K562 (cell line): ENCODE results near the gene HMGN3. TPM values are rescaled to one million over a fixed set of nuclear protein-coding genes. Genes with fewer than 3 reads are reported as not detected.
"Not testable (repeated sequence)": the region's sequence is repeated elsewhere in the genome, so short reads cannot be mapped to it uniquely, and the experiment has no call there.

Experiments used
- ATAC-seq: fragments of 200-7000 bp; cut with Tn5 transposase; 3 replicates; pipeline ENCODE4 v1.9.1; 2020; ENCODE audit warnings: moderate library complexity
- BruUV-seq: library from RNA; stranded (reverse); fragments of 400-500 nt; replicated peaks from 2 replicates; lab custom pipeline; 2021; lab: Mats Ljungman, UMichigan
- CTCF ChIA-PET: fragments of 300-600 bp; formaldehyde crosslinking; extraction: SDS; loops from one replicate; lab custom pipeline; 2021; ENCODE audit warnings: low intra/inter-chr PET ratio; lab: Yijun Ruan, JAX
- POLR2A ChIA-PET: fragments of 300-600, 350-650 bp; sonication (Branson Sonifier 250); formaldehyde crosslinking; extraction: SDS; loops from one replicate; lab custom pipeline; 2021; ENCODE audit warnings: antibody characterized with exemption, inconsistent platforms; lab: Yijun Ruan, JAX
- DNase-seq, 4 experiments: peaks; one replicate each; pipeline versions ENCODE4 v3.0.0 to v3.0.0-alpha.2; 2011 to 2018; ENCODE audit warnings: low spot score in 3 of 4, mixed read lengths in 3 of 4; ENCODE audit errors: extremely low read depth in 1 of 4
- FAIRE-seq: peaks from 2 replicates; lab custom pipeline; 2011; peaks lifted over from hg19 to GRCh38; lab: Jason Lieb, UNC
- H2AFZ ChIP-seq: 2 replicates; pipeline ENCODE4 v1.6.0; 2011; ENCODE audit warnings: low read depth, low read length, control low read depth, inconsistent platforms
- H3K27ac ChIP-seq: fragments of 200-600 bp; 3 replicates; pipeline ENCODE4 v1.8.0; 2011; ENCODE audit warnings: low read depth, mild to moderate bottlenecking, control low read depth, inconsistent platforms, low read length, moderate library complexity, mixed read lengths; ENCODE audit errors: extremely low read depth
- H3K27me3 ChIP-seq, 2 experiments: fragments of 300-600 bp in 1 of 2; 2 replicates in 1 of 2; 3 replicates in 1 of 2; pipeline versions ENCODE4 v1.6.0 to v1.8.0; 2011; ENCODE audit warnings: inconsistent platforms in 2 of 2, low read length in 2 of 2, mild to moderate bottlenecking in 1 of 2, mixed read lengths in 1 of 2, moderate library complexity in 1 of 2; ENCODE audit not compliant: control insufficient read depth in 2 of 2, insufficient read depth in 2 of 2
- H3K36me3 ChIP-seq: fragments of 300-600 bp; 3 replicates; pipeline ENCODE4 v1.8.0; 2011; ENCODE audit warnings: mild to moderate bottlenecking, low read length, inconsistent platforms; ENCODE audit not compliant: control insufficient read depth, insufficient read depth
- H3K4me1 ChIP-seq, 2 experiments: fragments of 200-600 bp in 1 of 2; replicated peaks in 1 of 2; 2 replicates in 1 of 2; 3 replicates in 1 of 2; pipeline versions ENCODE4 v1.5.1 to v1.8.0; 2011; ENCODE audit warnings: inconsistent platforms in 2 of 2, low read length in 2 of 2, mild to moderate bottlenecking in 1 of 2, mixed read lengths in 1 of 2, moderate library complexity in 1 of 2; ENCODE audit not compliant: control insufficient read depth in 2 of 2, insufficient read depth in 2 of 2
- H3K4me2 ChIP-seq: 2 replicates; pipeline ENCODE4 v1.6.1; 2011; ENCODE audit warnings: low read length, control low read depth, inconsistent platforms, mixed read lengths; ENCODE audit not compliant: insufficient read depth
- H3K4me3 ChIP-seq: fragments of 200-600 bp; sonication (generic), shearing (Covaris generic); 2 replicates; pipeline ENCODE4 v1.5.1; 2016; ENCODE audit warnings: control low read depth, inconsistent platforms
- H3K79me2 ChIP-seq: fragments of 200-600 bp; 3 replicates; pipeline ENCODE4 v1.8.0; 2011; ENCODE audit warnings: low read length, inconsistent platforms; ENCODE audit not compliant: control insufficient read depth, insufficient read depth
- H3K9ac ChIP-seq, 2 experiments: 2 replicates each; pipeline versions ENCODE4 v1.6.0 to v1.6.1; 2011; ENCODE audit warnings: low read depth in 2 of 2, low read length in 2 of 2, control low read depth in 1 of 2, inconsistent platforms in 1 of 2, mild to moderate bottlenecking in 1 of 2, mixed read lengths in 1 of 2; ENCODE audit not compliant: insufficient read depth in 1 of 2
- H3K9me1 ChIP-seq: one replicate; pipeline ENCODE4 v1.6.0; 2011; ENCODE audit warnings: inconsistent platforms, mild to moderate bottlenecking, low read length, moderate library complexity; ENCODE audit not compliant: control insufficient read depth, insufficient read depth
- H3K9me3 ChIP-seq: replicated peaks from 2 replicates; pipeline ENCODE4 v1.5.1; 2011; ENCODE audit warnings: low read depth, low read length, inconsistent platforms; ENCODE audit not compliant: control insufficient read depth, insufficient read depth
- H4K20me1 ChIP-seq: replicated peaks from 2 replicates; pipeline ENCODE4 v1.6.1; 2011; ENCODE audit warnings: low read length, inconsistent platforms, mixed read lengths; ENCODE audit not compliant: control insufficient read depth, insufficient read depth
- CTCF ChIP-seq, 3 experiments: IDR thresholded peaks in 2 of 3; conservative IDR thresholded peaks in 1 of 3; 2 replicates each; pipeline ENCODE4 v1.5.1; 2011 to 2012; ENCODE audit warnings: low read length in 3 of 3, mild to moderate bottlenecking in 3 of 3, control low read depth in 2 of 3, improper control_type of control experiment in 1 of 3, inconsistent platforms in 1 of 3, low read depth in 1 of 3, mixed read lengths in 1 of 3, moderate library complexity in 1 of 3; ENCODE audit not compliant: insufficient read depth in 2 of 3
- ZNF354B ChIP-seq: fragments of 250-450 bp; sonication (Bioruptor Pico); IDR thresholded peaks from 2 replicates; pipeline ENCODE4 v1.4.0; 2020
- ZNF507 ChIP-seq: conservative IDR thresholded peaks from 2 replicates; pipeline ENCODE4 v1.6.1; 2017; ENCODE audit warnings: missing genetic modification characterization, missing compliant biosample characterization
- ZNF766 ChIP-seq: fragments of 200-800 bp; sonication (Bioruptor generic); conservative IDR thresholded peaks from 2 replicates; pipeline ENCODE4 v1.6.1; 2016; ENCODE audit warnings: missing genetic modification characterization, missing compliant biosample characterization
- WGBS: fragments of 100-300 bp; shearing (Covaris generic); methylation state at CpG from one replicate; pipeline ENCODE4 v1.1.6; 2016; ENCODE audit warnings: low coverage, mixed read lengths; ENCODE audit not compliant: insufficient coverage; ENCODE audit errors: missing lambda C conversion rate; 5-methylcytosine and 5-hydroxymethylcytosine counted together
- in situ Hi-C: fragments of 300-500 bp; cut with MboI; formaldehyde crosslinking; loops from 4 replicates; pipeline ENCODE4 v1.15.0; 2018; ENCODE audit warnings: inconsistent platforms, mixed read lengths
- intact Hi-C: fragments of 100-400 bp; cut with micrococcal nuclease; formaldehyde crosslinking; loops from 2 replicates; pipeline ENCODE4 v1.14.2; 2022
- polyA plus RNA-seq, 8 experiments: library from polyadenylated mRNA; depleted of rRNA in 4 of 8; stranded (reverse) in 5 of 8; unstranded in 3 of 8; fragments of >200 nt; fragmentation: Nextera tagmentation in 2 of 8; fragmentation: Illumina TruSeq in 1 of 8; extraction: Ambion mirVana in 2 of 8; extraction: Trizol in 1 of 8; gene quantifications; 2 replicates each; pipeline versions ENCODE4 v1.2.1 to v1.2.3, GENCODE V29; 2011 to 2014; ENCODE audit warnings: inconsistent platforms in 1 of 8, missing spikeins in 1 of 8
- total RNA-seq, 7 experiments: library from RNA; depleted of rRNA in 6 of 7; stranded (reverse); fragments of >200 nt in 6 of 7; fragmentation: Illumina TruSeq in 2 of 7; extraction: Trizol in 2 of 7; gene quantifications; 2 replicates each; pipeline versions ENCODE4 v1.2.1 to v1.2.3, GENCODE V29; 2011 to 2021; ENCODE audit warnings: low replicate concordance in 1 of 7

HMGN3 gene
- total and polyA plus RNA-seq, 9 of the 15 experiments (the other 6 are each of a cell fraction or from before 2014, with no cell fraction given), result 42.1 to 154 (median 88.1) TPM

GRCh38 chr6:79256770-79257169 is 22.3 kb upstream of the HMGN3 start:
- H3K4me2 ChIP-seq, in situ Hi-C loops, BruUV-seq: not testable (repeated sequence)
- TF ChIP-seq CTCF (IDR thresholded peaks at IDR 0.05 in 2 of 3, conservative IDR thresholded peaks at IDR 0.05 in 1 of 3; ENCODE audit: insufficient read depth in 2 of 3, low read depth in 1 of 3, low read length in 3 of 3), result peak in 1 of 3 experiments; percentile 11; a peak in 1 of 6 replicates
- TF ChIP-seq ZNF766 (CRISPR knock-in tag), result 0 out of 2 replicates have a peak, but pooled peaks have one; percentile 36
- TF ChIP-seq, all 486 proteins: peak for 2; not testable (repeated sequence) for 484
- H3K4me3 ChIP-seq, H3K4me1 ChIP-seq, H3K27ac ChIP-seq, CTCF ChIA-PET, H3K27me3 ChIP-seq, H3K9me1 ChIP-seq, intact Hi-C loops, H3K9ac ChIP-seq, H3K9me3 ChIP-seq, H3K36me3 ChIP-seq, H3K79me2 ChIP-seq, FAIRE-seq, H4K20me1 ChIP-seq: not testable (repeated sequence)
- WGBS, result 3% methylated on average over 9 of the region's 10 CpGs
- DNase-seq (peak in 1 of 4 experiments; percentile 41), ATAC-seq (peak; percentile 34; the same call in 1 of the 3 replicates)
- POLR2A ChIA-PET, result interaction anchor here (1.1 kb wide), 1 partner anchor 180 kb away, joined by 3 read pairs; no protein-coding TSS in a partner anchor
- peak overlapping the region; percentile 59; the same call in 1 of the 2 replicates for H2AFZ ChIP-seq

- FAIRE-seq, H2AFZ ChIP-seq, H3K9ac ChIP-seq, H3K27me3 ChIP-seq, H3K9me3 ChIP-seq, DNase-seq, H3K4me3 ChIP-seq, H3K4me2 ChIP-seq, ATAC-seq, in situ Hi-C loops, intact Hi-C loops, H4K20me1 ChIP-seq, CTCF ChIA-PET, POLR2A ChIA-PET: not testable (repeated sequence)
- WGBS, result 4% methylated on average over 3 of the region's 3 CpGs
- peak; percentile 48; the same call in 1 of the 2 replicates for TF ChIP-seq ZNF354B (CRISPR knock-in tag)
- TF ChIP-seq ZNF507 (tag), result peak; percentile 91
- TF ChIP-seq, all 486 proteins: peak for 2; not testable (repeated sequence) for 484
- BruUV-seq, H3K9me1 ChIP-seq, H3K27ac ChIP-seq, H3K79me2 ChIP-seq, H3K36me3 ChIP-seq, H3K4me1 ChIP-seq: not testable (repeated sequence)
Measured at GRCh38 chr6:79255086-79255485, 20.6 kb upstream of the HMGN3 start.
